ENCODE results near the gene ZNF777. TPM values are rescaled to one million over a fixed set of nuclear protein-coding genes. Genes with fewer than 3 reads are reported as not detected.

ZNF777 gene
- total and polyA plus RNA-seq, 2 experiments from 2014 or later, result 2.1 to 9.7 TPM

GRCh38 chr7:149476791-149477190 lies 15.9 kb upstream of the ZNF777 start:
- Histone ChIP-seq H3K36me3 (ENCODE audit: low read depth) (peaks cover 34% of the 10 kb centered on the region), H3K9me3 (ENCODE audit: low read depth) (no peaks in the 10 kb centered on the region), H3K4me1 (ENCODE audit: insufficient read depth) (no peaks in the 10 kb centered on the region), H4K20me1 (ENCODE audit: insufficient read depth) (no peaks in the 10 kb centered on the region), H2AFZ (no peak overlapping the region), H3K27ac (no peak overlapping the region), H3K79me2 (ENCODE audit: insufficient read depth) (peaks cover 30% of the 10 kb centered on the region; the same call in 1 of the 2 replicates), H3K27me3 (replicated peaks; ENCODE audit: insufficient read depth) (no peaks in the 10 kb centered on the region), H3K4me3 (no peak overlapping the region), H3F3A (ENCODE audit: insufficient read depth) (no peaks in the 10 kb centered on the region), H3K4me2 (ENCODE audit: unreplicated experiment) (no peak overlapping the region), H3K9me2 (ENCODE audit: insufficient read depth) (no peaks in the 10 kb centered on the region), H3K9ac (no peak overlapping the region)
- DNase-seq, result no peak
- in situ Hi-C loops (cut with MboI), result no loop called here
- WGBS, 2 experiments (ENCODE audit: low coverage in 1 of 2, low lambda C conversion rate in 2 of 2, missing lambda C conversion rate in 2 of 2), result 97 to 100% methylated on average over 8 to 12 of the region's 12 CpGs
- no peak for TF ChIP-seq EZH2phosphoT487 (IDR thresholded peaks at IDR 0.05; ENCODE audit: insufficient read depth, low read depth)
- no peak for TF ChIP-seq EZH2 (IDR thresholded peaks at IDR 0.05; ENCODE audit: insufficient read depth, poor library complexity, severe bottlenecking)

- Histone ChIP-seq H3F3A (ENCODE audit: insufficient read depth) (no peaks in the 10 kb centered on the region), H3K4me3 (no peak overlapping the region), H3K79me2 (ENCODE audit: insufficient read depth) (peaks cover 18% of the 10 kb centered on the region; the same call in 1 of the 2 replicates), H3K9me2 (ENCODE audit: insufficient read depth) (no peaks in the 10 kb centered on the region), H3K4me2 (ENCODE audit: unreplicated experiment) (no peak overlapping the region), H3K9me3 (ENCODE audit: low read depth) (no peaks in the 10 kb centered on the region), H3K4me1 (ENCODE audit: insufficient read depth) (no peaks in the 10 kb centered on the region), H3K27me3 (replicated peaks; ENCODE audit: insufficient read depth) (no peaks in the 10 kb centered on the region), H3K27ac (no peak overlapping the region), H3K9ac (no peak overlapping the region), H2AFZ (no peak overlapping the region), H3K36me3 (ENCODE audit: low read depth) (peaks cover 30% of the 10 kb centered on the region), H4K20me1 (ENCODE audit: insufficient read depth) (no peaks in the 10 kb centered on the region)
- TF ChIP-seq EZH2phosphoT487 (IDR thresholded peaks at IDR 0.05; ENCODE audit: insufficient read depth, low read depth), result no peak
- TF ChIP-seq EZH2 (IDR thresholded peaks at IDR 0.05; ENCODE audit: insufficient read depth, poor library complexity, severe bottlenecking), result no peak
- WGBS, 2 experiments (ENCODE audit: low coverage in 1 of 2, low lambda C conversion rate in 2 of 2, missing lambda C conversion rate in 2 of 2), result 95 to 96% methylated on average over 21 of the region's 21 CpGs
- DNase-seq, result no peak
- in situ Hi-C loops (cut with MboI), result no loop called here
Observed at GRCh38 chr7:149475121-149476045, 14.5 kb upstream of the ZNF777 start.

GRCh38 chr7:149474309-149475120 lies 13.7 kb upstream of the ZNF777 start:
- peaks cover 29% of the 10 kb centered on the region for H3K36me3 ChIP-seq (ENCODE audit: low read depth)
- in situ Hi-C loops (cut with MboI), result no loop called here

DNA sequence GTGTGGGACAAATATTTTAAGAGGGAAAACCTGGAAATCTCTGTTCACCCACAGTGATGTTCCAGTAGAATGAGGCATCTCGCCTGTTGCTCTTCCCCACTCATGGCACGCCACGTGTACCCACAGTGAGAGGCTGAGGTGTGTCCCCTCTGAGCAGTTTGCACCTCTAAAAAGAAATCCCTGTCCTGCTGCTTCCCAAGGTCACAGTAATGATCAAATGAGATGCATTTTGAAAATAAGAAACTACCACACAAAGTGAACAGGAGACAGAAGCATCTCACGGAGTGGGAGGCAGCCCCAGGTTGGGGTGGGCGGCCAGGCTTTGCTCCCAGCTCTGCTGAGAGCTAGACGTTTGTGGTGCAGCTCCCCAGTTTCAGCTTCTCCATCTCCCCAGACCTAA lies 12.4 kb upstream of the ZNF777 start:
- no peaks in the 10 kb centered on the region for H3K4me1 ChIP-seq (ENCODE audit: insufficient read depth)
- H3K79me2 ChIP-seq (ENCODE audit: insufficient read depth), result 0 out of 2 replicates have a peak, but pooled peaks cover 1% of the 10 kb centered on the region
- no peak overlapping the region for H3K27ac ChIP-seq
- H3K36me3 ChIP-seq (ENCODE audit: low read depth), result peaks cover 17% of the 10 kb centered on the region
- H4K20me1 ChIP-seq (ENCODE audit: insufficient read depth), result no peaks in the 10 kb centered on the region
- no peak for DNase-seq
- H3K4me3 ChIP-seq, result no peak overlapping the region
- WGBS, 2 experiments (ENCODE audit: low coverage in 1 of 2, low lambda C conversion rate in 2 of 2, missing lambda C conversion rate in 2 of 2), result 85 to 86% methylated on average over 6 of the region's 6 CpGs
- H3K9me3 ChIP-seq (ENCODE audit: low read depth), result no peaks in the 10 kb centered on the region
- no peak for TF ChIP-seq EZH2phosphoT487 (IDR thresholded peaks at IDR 0.05; ENCODE audit: insufficient read depth, low read depth)
- no peak for TF ChIP-seq EZH2 (IDR thresholded peaks at IDR 0.05; ENCODE audit: insufficient read depth, poor library complexity, severe bottlenecking)
- H3F3A ChIP-seq (ENCODE audit: insufficient read depth), result no peaks in the 10 kb centered on the region
- no peak overlapping the region for H3K4me2 ChIP-seq (ENCODE audit: unreplicated experiment)
- no peak overlapping the region for H3K9ac ChIP-seq
- in situ Hi-C loops (cut with MboI), result no loop called here
- no peak overlapping the region for H2AFZ ChIP-seq
- no peaks in the 10 kb centered on the region for H3K27me3 ChIP-seq (replicated peaks; ENCODE audit: insufficient read depth)
- no peaks in the 10 kb centered on the region for H3K9me2 ChIP-seq (ENCODE audit: insufficient read depth)

More at GRCh38 chr7:149474309-149475120, 13.7 kb upstream of the ZNF777 start:
- H3F3A ChIP-seq (ENCODE audit: insufficient read depth), result no peaks in the 10 kb centered on the region
- no peak overlapping the region for H3K9ac ChIP-seq
- 96 to 98% methylated on average over 45 to 77 of the region's 77 CpGs for WGBS, 2 experiments (ENCODE audit: low coverage in 1 of 2, low lambda C conversion rate in 2 of 2, missing lambda C conversion rate in 2 of 2)
- no peak overlapping the region for H3K27ac ChIP-seq
- no peak overlapping the region for H3K4me3 ChIP-seq
- H3K4me1 ChIP-seq (ENCODE audit: insufficient read depth), result no peaks in the 10 kb centered on the region
- H3K9me3 ChIP-seq (ENCODE audit: low read depth), result no peaks in the 10 kb centered on the region
- H2AFZ ChIP-seq, result no peak overlapping the region
- no peaks in the 10 kb centered on the region for H3K9me2 ChIP-seq (ENCODE audit: insufficient read depth)
- no peak overlapping the region for H3K4me2 ChIP-seq (ENCODE audit: unreplicated experiment)
- peaks cover 14% of the 10 kb centered on the region; the same call in 1 of the 2 replicates for H3K79me2 ChIP-seq (ENCODE audit: insufficient read depth)
- H3K27me3 ChIP-seq (replicated peaks; ENCODE audit: insufficient read depth), result no peaks in the 10 kb centered on the region
- H4K20me1 ChIP-seq (ENCODE audit: insufficient read depth), result no peaks in the 10 kb centered on the region
- DNase-seq, result no peak
- no peak for TF ChIP-seq EZH2phosphoT487 (IDR thresholded peaks at IDR 0.05; ENCODE audit: insufficient read depth, low read depth)
- TF ChIP-seq EZH2 (IDR thresholded peaks at IDR 0.05; ENCODE audit: insufficient read depth, poor library complexity, severe bottlenecking), result no peak

All from GM23248 (cell line).